GM12864 (cell line): ENCODE data around the gene MYRIP.
"Not testable (repeated sequence)": the region's sequence is repeated elsewhere in the genome, so short reads cannot be mapped to it uniquely, and the experiment has no call there.

ENCODE experiments used
- DNase-seq: peaks from one replicate; pipeline ENCODE4 v3.0.0-alpha.2; 2011; ENCODE audit warnings: low read depth
- H3K4me3 ChIP-seq: 2 replicates; pipeline ENCODE4 v1.5.1; 2011; ENCODE audit warnings: mild to moderate bottlenecking, low read depth, low read length, control low read depth
- CTCF ChIP-seq: IDR thresholded peaks from 2 replicates; pipeline ENCODE4 v1.5.1; 2011; ENCODE audit warnings: low read depth, mild to moderate bottlenecking, moderate library complexity, low read length, control low read depth, inconsistent platforms; ENCODE audit errors: missing control alignments

The MYRIP gene

GRCh38 chr3:40019376-40019775, 210.0 kb downstream of the MYRIP start:
- H3K4me3 ChIP-seq, result no peak overlapping the region
- no peak for DNase-seq
- TF ChIP-seq CTCF, result no peak

- no peak overlapping the region for H3K4me3 ChIP-seq
- no peak for DNase-seq
- no peak for TF ChIP-seq CTCF
These were observed 211.3 kb downstream of the MYRIP start for GRCh38 chr3:40020689-40021088.

GRCh38 chr3:40021338-40021737, 211.9 kb downstream of the MYRIP start:
- H3K4me3 ChIP-seq, result no peak overlapping the region
- DNase-seq, result no peak
- TF ChIP-seq CTCF, result no peak

DNA sequence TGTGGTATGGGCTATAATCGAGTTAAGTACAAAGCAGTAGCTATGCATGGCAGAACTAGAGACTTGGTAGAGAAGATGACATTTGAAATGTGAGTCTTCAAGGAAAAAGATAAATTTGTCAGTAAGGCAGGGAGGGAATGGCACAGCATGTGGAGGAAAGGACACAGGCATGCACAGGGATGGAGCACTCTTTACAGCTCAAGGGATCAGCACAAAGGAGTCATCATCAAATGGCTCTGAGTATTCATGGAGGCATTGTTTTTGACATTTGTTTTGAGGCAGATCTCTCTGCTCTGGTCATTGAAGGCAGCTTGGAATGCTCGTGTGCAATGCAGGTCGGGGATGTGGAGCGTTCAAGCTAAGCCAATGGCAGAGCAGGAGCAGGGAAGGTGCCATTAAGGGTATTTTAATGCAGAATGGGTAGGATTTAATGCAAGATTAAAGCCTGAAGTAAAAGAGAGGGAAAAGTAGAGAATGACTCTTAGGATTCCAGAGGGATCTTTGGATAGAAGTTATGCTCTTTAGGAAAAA, 213.0 kb downstream of the MYRIP start:
- TF ChIP-seq CTCF, result no peak
- H3K4me3 ChIP-seq, result no peak overlapping the region
- no peak for DNase-seq

- H3K4me3 ChIP-seq, result no peak overlapping the region
- no peak for TF ChIP-seq CTCF
- DNase-seq, result no peak
These were observed 215.1 kb downstream of the MYRIP start for GRCh38 chr3:40024526-40024925.

DNA sequence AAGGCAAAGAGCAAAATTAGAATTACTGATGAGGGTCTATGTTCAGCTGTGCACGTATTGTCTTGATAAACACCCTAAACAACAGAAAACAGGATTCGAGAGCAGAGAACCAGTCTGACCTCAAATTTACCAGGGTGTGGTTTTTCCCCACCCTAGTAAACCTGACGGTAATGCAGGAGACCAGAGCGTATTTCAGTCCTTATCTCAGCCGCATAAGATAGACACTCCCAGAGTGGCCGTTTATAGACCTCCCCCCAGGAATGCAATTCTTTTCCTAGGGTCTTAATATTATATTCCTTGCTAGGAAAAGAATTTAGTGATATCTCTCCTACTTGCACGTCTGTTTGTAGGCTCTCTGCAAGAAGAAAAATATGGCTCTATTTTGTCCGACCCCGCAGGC, 216.5 kb downstream of the MYRIP start:
- not testable (repeated sequence) for H3K4me3 ChIP-seq, DNase-seq

DNA sequence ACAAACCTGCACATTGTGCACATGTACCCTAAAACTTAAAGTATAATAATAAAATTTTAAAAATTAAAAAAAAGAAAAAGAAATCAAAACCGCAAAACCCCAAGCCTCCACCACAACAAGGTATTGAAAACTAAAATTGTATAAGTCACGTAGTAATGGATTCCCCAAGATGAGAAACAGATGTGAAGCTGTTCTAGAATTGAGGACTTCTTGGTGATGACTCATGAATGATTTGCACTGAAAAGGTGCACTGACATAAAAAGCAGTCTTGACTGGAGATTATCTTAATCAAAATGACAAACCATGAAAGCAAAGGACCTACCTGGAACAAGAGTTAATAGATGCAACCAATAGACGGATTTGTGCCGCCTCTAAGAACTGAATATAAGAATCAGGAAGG, 225.8 kb downstream of the MYRIP start:
- no peak overlapping the region for H3K4me3 ChIP-seq
- no peak for TF ChIP-seq CTCF
- DNase-seq, result no peak
